Gastroesophageal sphincter (tissue), 3 donors: ENCODE measurements around the gene NRF1.

Experiments
- CTCF ChIP-seq, 4 experiments: fragments of 200-600 bp in 2 of 4; fragments of 450-650 bp in 2 of 4; sonication (generic) in 1 of 4; IDR thresholded peaks; one replicate each; pipeline ENCODE4 v1.5.1; 2017 to 2019; ENCODE audit warnings: antibody characterized with exemption in 4 of 4, mild to moderate bottlenecking in 2 of 4, moderate library complexity in 2 of 4
- EP300 ChIP-seq: sonication (generic); formaldehyde crosslinking; IDR thresholded peaks from one replicate; pipeline ENCODE4 v1.6.1; 2017; ENCODE audit warnings: antibody characterized with exemption, mild to moderate bottlenecking

GRCh38 chr7:129739427-129739826 is 127.9 kb downstream of the NRF1 start:
- TF ChIP-seq CTCF (IDR thresholded peaks at IDR 0.05) (no peak), EP300 (no peak)
